Stimulated activated CD4-positive, alpha-beta T cell treated with anti-CD3 and anti-CD28 coated beads, Interleukin-12 subunit alpha, Interleukin-12 subunit beta, amount 100 ng/mL, for 48 hours (primary cell): ENCODE data around the gene SPDYA.
"Not testable (repeated sequence)": the region's sequence is repeated elsewhere in the genome, so short reads cannot be mapped to it uniquely, and the experiment has no call there.

Experiments used
- DNase-seq, 3 donors: peaks; one replicate each; pipeline ENCODE4 v3.0.0-alpha.2; 2020; ENCODE audit warnings: low read depth in 2 of 3, low spot score in 1 of 3

Gene SPDYA

GRCh38 chr2:28810384-28811285 lies at the start of gene SPDYA:
Gene SPDYA (plus strand): TSS chr2:28810834. CDS start chr2:28816015, 5,181 bp downstream.
- peak; percentile 69 to 77 (median 70) for DNase-seq

- DNase-seq: no peak
These were observed 49.2 kb upstream of the SPDYA start for GRCh38 chr2:28761420-28761819.

GRCh38 chr2:28764909-28765711 lies 45.5 kb upstream of the SPDYA start:
- DNase-seq: no peak

- DNase-seq: no peak
These were observed 44.6 kb upstream of the SPDYA start for GRCh38 chr2:28766070-28766469.

GRCh38 chr2:28767337-28767736 lies 43.3 kb upstream of the SPDYA start:
- DNase-seq: no peak

- no peak for DNase-seq
These were observed 42.2 kb upstream of the SPDYA start for GRCh38 chr2:28768422-28768821.

GRCh38 chr2:28768952-28769351 lies 41.7 kb upstream of the SPDYA start:
- no peak for DNase-seq

- no peak for DNase-seq
These were observed 38.3 kb upstream of the SPDYA start for GRCh38 chr2:28772351-28772750.

- DNase-seq: no peak
These were observed 34.2 kb upstream of the SPDYA start for GRCh38 chr2:28776471-28776870.

GRCh38 chr2:28778392-28778791 lies 32.2 kb upstream of the SPDYA start:
- no peak for DNase-seq

- DNase-seq: no peak
These were observed 31.6 kb upstream of the SPDYA start for GRCh38 chr2:28779001-28779400.

GRCh38 chr2:28780496-28780895 lies 30.1 kb upstream of the SPDYA start:
- DNase-seq: no peak

- no peak for DNase-seq
These were observed 28.2 kb upstream of the SPDYA start for GRCh38 chr2:28782423-28782822.

GRCh38 chr2:28784570-28784969 lies 26.1 kb upstream of the SPDYA start:
- DNase-seq: not testable (repeated sequence)

- DNase-seq: no peak
These were observed 14.0 kb upstream of the SPDYA start for GRCh38 chr2:28796620-28797019.

GRCh38 chr2:28801726-28802125 lies 8.9 kb upstream of the SPDYA start:
- DNase-seq: no peak

- no peak for DNase-seq
These were observed 7.6 kb upstream of the SPDYA start for GRCh38 chr2:28802975-28803429.

- no peak for DNase-seq
These were observed 707 bp upstream of the SPDYA start for GRCh38 chr2:28809927-28810326.

- DNase-seq: no peak
These were observed 7.4 kb downstream of the SPDYA start for GRCh38 chr2:28818053-28818452.

GRCh38 chr2:28821295-28821958 lies 10.8 kb downstream of the SPDYA start:
- DNase-seq: peak; percentile 23 to 86 (median 36)

GRCh38 chr2:28822036-28822435 lies 11.4 kb downstream of the SPDYA start:
- DNase-seq: no peak
